A549 (cell line): ENCODE results near the gene PLCB4. TPM values are rescaled to one million over a fixed set of nuclear protein-coding genes. Genes with fewer than 3 reads are reported as not detected.

Source experiments
- ATAC-seq, 2 experiments: fragments of 200-7000 bp in 1 of 2; fragments of >200 bp in 1 of 2; cut with Nextera tagmentation in 1 of 2; cut with Tn5 transposase in 1 of 2; 3 replicates each; pipeline versions ENCODE4 v1.8.0 to v1.9.1; 2018 to 2020; ENCODE audit warnings: mild to moderate bottlenecking in 1 of 2, moderate library complexity in 1 of 2
- CTCF ChIA-PET: fragments of 300-600 bp; sonication (Branson Sonifier 250); formaldehyde crosslinking; extraction: SDS; loops from one replicate; lab custom pipeline; 2021; ENCODE audit warnings: antibody characterized with exemption, inconsistent platforms; lab: Yijun Ruan, JAX
- POLR2A ChIA-PET: fragments of 350-600 bp; formaldehyde crosslinking; extraction: SDS; loops from one replicate; lab custom pipeline; 2021; ENCODE audit warnings: antibody characterized with exemption, inconsistent platforms; lab: Yijun Ruan, JAX
- DNase-seq, 2 experiments: peaks; one replicate each; pipeline versions ENCODE4 v3.0.0 to v3.0.0-alpha.2; 2011 to 2016; ENCODE audit warnings: low read depth in 1 of 2, low spot score in 1 of 2
- FAIRE-seq: peaks from 2 replicates; lab custom pipeline; 2011; peaks lifted over from hg19 to GRCh38; lab: Jason Lieb, UNC
- H3K27ac ChIP-seq, 2 experiments: fragments of >200 bp; sonication (Bioruptor Twin); formaldehyde crosslinking; 3 replicates each; pipeline ENCODE4 v1.5.1; 2016 to 2017
- H3K4me1 ChIP-seq: fragments of >200 bp; sonication (Bioruptor Twin); formaldehyde crosslinking; 3 replicates; pipeline ENCODE4 v1.6.1; 2016
- H3K4me2 ChIP-seq: fragments of >200 bp; sonication (Bioruptor Twin); formaldehyde crosslinking; 3 replicates; pipeline ENCODE4 v1.6.1; 2016
- H3K4me3 ChIP-seq: fragments of >200 bp; sonication (Bioruptor Twin); formaldehyde crosslinking; 3 replicates; pipeline ENCODE4 v1.5.1; 2016
- H3K9me3 ChIP-seq: fragments of >200 bp; sonication (Bioruptor Twin); formaldehyde crosslinking; 3 replicates; pipeline ENCODE4 v1.6.1; 2016
- CEBPB ChIP-seq, 2 experiments: fragments of >200 bp in 1 of 2; sonication (Bioruptor Twin) in 1 of 2; formaldehyde crosslinking in 1 of 2; IDR thresholded peaks; 2 replicates each; pipeline ENCODE4 v1.6.1; 2012 to 2016
- CHD4 ChIP-seq: fragments of 200-600 bp; sonication (generic); IDR thresholded peaks from 2 replicates; pipeline ENCODE4 v1.6.1; 2016; ENCODE audit warnings: antibody characterized with exemption, mild to moderate bottlenecking, borderline replicate concordance
- EHMT2 ChIP-seq: fragments of 200-600 bp; sonication (generic); IDR thresholded peaks from 2 replicates; pipeline ENCODE4 v1.6.1; 2016; ENCODE audit warnings: antibody characterized with exemption, low read depth, mild to moderate bottlenecking, moderate library complexity
- EP300 ChIP-seq, 2 experiments: fragments of >200 bp; sonication (Bioruptor Twin); formaldehyde crosslinking; IDR thresholded peaks; 2 replicates in 1 of 2; 3 replicates in 1 of 2; pipeline ENCODE4 v1.6.1; 2016 to 2017
- GATA3 ChIP-seq: IDR thresholded peaks from 2 replicates; pipeline ENCODE4 v1.6.1; 2012; ENCODE audit warnings: borderline replicate concordance
- HEYL ChIP-seq: fragments of 250-450 bp; sonication (Bioruptor Pico); IDR thresholded peaks from 2 replicates; pipeline ENCODE4 v1.8.0; 2021; ENCODE audit warnings: mild to moderate bottlenecking, moderate library complexity
- HOXA7 ChIP-seq: fragments of 250-450 bp; sonication (Bioruptor Pico); IDR thresholded peaks from 2 replicates; pipeline ENCODE4 v1.5.0; 2020; ENCODE audit warnings: mild to moderate bottlenecking, moderate library complexity
- HOXB13 ChIP-seq: fragments of 250-450 bp; sonication (Bioruptor Pico); IDR thresholded peaks from 2 replicates; pipeline ENCODE4 v1.5.0; 2020; ENCODE audit warnings: low read depth, mild to moderate bottlenecking, moderate library complexity
- HOXB5 ChIP-seq: fragments of 250-450 bp; sonication (Bioruptor Pico); IDR thresholded peaks from 2 replicates; pipeline ENCODE4 v1.5.0; 2020; ENCODE audit warnings: mild to moderate bottlenecking, moderate library complexity
- JUN ChIP-seq, 2 experiments: fragments of >200 bp; sonication (Bioruptor Twin); formaldehyde crosslinking; IDR thresholded peaks; 2 replicates in 1 of 2; 3 replicates in 1 of 2; pipeline ENCODE4 v1.6.1; 2016 to 2017
- MAFK ChIP-seq: fragments of 450-650 bp; IDR thresholded peaks from 2 replicates; pipeline ENCODE4 v1.6.1; 2014; ENCODE audit not compliant: partially characterized antibody
- MYC ChIP-seq: IDR thresholded peaks from 2 replicates; pipeline ENCODE4 v1.6.1; 2012; ENCODE audit warnings: mild to moderate bottlenecking, inconsistent platforms, low read length, improper control_type of control experiment, borderline replicate concordance
- NFE2L2 ChIP-seq: fragments of 150-350 bp; conservative IDR thresholded peaks from 2 replicates; pipeline ENCODE4 v1.6.1; 2014; ENCODE audit warnings: low read length
- PHF8 ChIP-seq: fragments of 200-600 bp; sonication (generic); IDR thresholded peaks from 2 replicates; pipeline ENCODE4 v1.6.1; 2016; ENCODE audit warnings: low read depth, mild to moderate bottlenecking, antibody characterized with exemption, moderate library complexity, borderline replicate concordance
- POLR2A ChIP-seq: IDR thresholded peaks from 2 replicates; pipeline ENCODE4 v1.6.1; 2012; ENCODE audit warnings: mild to moderate bottlenecking, low read length
- RARB ChIP-seq: fragments of 250-450 bp; sonication (Bioruptor Pico); IDR thresholded peaks from 2 replicates; pipeline ENCODE4 v1.8.0; 2021; ENCODE audit warnings: mild to moderate bottlenecking, moderate library complexity
- RFX5 ChIP-seq: fragments of 450-650 bp; IDR thresholded peaks from 2 replicates; pipeline ENCODE4 v1.7.1; 2014; ENCODE audit warnings: antibody characterized with exemption, mild to moderate bottlenecking, moderate library complexity
- ZC3H11A ChIP-seq: fragments of 450-650 bp; IDR thresholded peaks from 2 replicates; pipeline ENCODE4 v1.6.1; 2014; ENCODE audit warnings: antibody characterized with exemption, mild to moderate bottlenecking
- WGBS: methylation state at CpG from one replicate; pipeline ENCODE4 v1.1.6; 2017; ENCODE audit errors: missing lambda C conversion rate; 5-methylcytosine and 5-hydroxymethylcytosine counted together
- polyA plus RNA-seq, 4 experiments: library from polyadenylated mRNA; depleted of rRNA in 3 of 4; stranded (reverse); fragments of >200 nt; fragmentation: RNase III in 1 of 4; extraction: RNeasy Plus Mini Kit Qiagen cat#74134 plus additional on column Dnase treatment in 1 of 4; gene quantifications; 2 replicates in 3 of 4; 3 replicates in 1 of 4; pipeline ENCODE4 v1.2.3, GENCODE V29; 2011 to 2017
- TF ChIP-seq, protein P1 (sequence below): fragments of 250-450 bp; sonication (Bioruptor Pico); IDR thresholded peaks from 2 replicates; pipeline ENCODE4 v1.5.0; 2021; ENCODE audit warnings: mild to moderate bottlenecking, moderate library complexity, borderline replicate concordance
- TF ChIP-seq, protein P2 (sequence below): fragments of >200 bp; sonication (Bioruptor Twin); formaldehyde crosslinking; IDR thresholded peaks from 2 replicates; pipeline ENCODE4 v1.6.1; 2016
- TF ChIP-seq, protein P3 (sequence below): IDR thresholded peaks from 2 replicates; pipeline ENCODE4 v1.6.1; 2012
- TF ChIP-seq, protein P4 (sequence below): fragments of 450-650 bp; IDR thresholded peaks from 2 replicates; pipeline ENCODE4 v1.6.1; 2014; ENCODE audit warnings: antibody characterized with exemption
- TF ChIP-seq, protein P5 (sequence below): fragments of 200-600 bp; sonication (generic); IDR thresholded peaks from 2 replicates; pipeline ENCODE4 v1.6.1; 2016; ENCODE audit warnings: antibody characterized with exemption, mild to moderate bottlenecking, moderate library complexity
- TF ChIP-seq, protein P6 (sequence below): fragments of 150-350 bp; IDR thresholded peaks from 2 replicates; pipeline ENCODE4 v1.6.1; 2014; ENCODE audit warnings: low read depth, mild to moderate bottlenecking, low read length

Gene PLCB4
- polyA plus RNA-seq, 2 of the 4 experiments (the other 2 are of a cell fraction): 17.1 to 32.1 TPM

DNA sequence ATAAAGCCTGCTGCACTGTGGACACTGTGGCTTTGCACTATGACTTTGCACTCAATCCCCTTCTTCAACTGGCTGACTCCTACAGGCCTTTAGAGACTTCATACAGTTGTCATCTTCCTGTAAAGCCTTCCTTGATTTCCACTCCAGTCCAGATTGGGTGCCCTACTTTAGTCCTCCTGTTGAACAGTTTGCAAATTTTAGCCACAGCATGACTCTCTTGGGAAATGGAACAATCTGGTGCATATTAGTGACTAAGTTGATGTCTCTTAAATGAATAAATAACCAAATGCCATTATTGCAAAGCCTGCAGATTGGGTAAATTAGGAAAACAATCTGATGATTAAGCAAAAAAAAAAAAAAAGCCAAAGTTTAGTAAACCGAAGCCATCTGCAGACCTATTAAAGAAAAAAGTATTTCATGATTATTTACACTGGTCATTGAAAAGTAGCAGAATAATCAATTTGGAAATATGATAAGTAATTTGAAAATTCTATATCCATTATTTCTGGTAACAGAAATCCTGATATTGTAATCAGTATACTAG, 12.6 kb downstream of the PLCB4 start:
- H3K9me3 ChIP-seq: no peaks in the 10 kb centered on the region
- no peak overlapping the region for H3K27ac ChIP-seq
- POLR2A ChIA-PET: no interaction called here
- 29% methylated on average over 1 of the region's 1 CpG for WGBS
- H3K4me1 ChIP-seq: peaks cover 10% of the 10 kb centered on the region; the same call in 1 of the 3 replicates
- H3K4me3 ChIP-seq: no peak overlapping the region
- H3K4me2 ChIP-seq: no peak overlapping the region
- DNase-seq (no peak), FAIRE-seq (no peak), ATAC-seq (no peak; a peak in 1 of 6 replicates)
- TF ChIP-seq MAFK (peak; percentile 83), ZC3H11A (no peak)
- CTCF ChIA-PET: interaction anchor here (1.0 to 1.6 kb wide), 4 partner anchors 9 to 278 kb away, joined by 3 to 7 read pairs (median 5); no protein-coding TSS in a partner anchor

DNA sequence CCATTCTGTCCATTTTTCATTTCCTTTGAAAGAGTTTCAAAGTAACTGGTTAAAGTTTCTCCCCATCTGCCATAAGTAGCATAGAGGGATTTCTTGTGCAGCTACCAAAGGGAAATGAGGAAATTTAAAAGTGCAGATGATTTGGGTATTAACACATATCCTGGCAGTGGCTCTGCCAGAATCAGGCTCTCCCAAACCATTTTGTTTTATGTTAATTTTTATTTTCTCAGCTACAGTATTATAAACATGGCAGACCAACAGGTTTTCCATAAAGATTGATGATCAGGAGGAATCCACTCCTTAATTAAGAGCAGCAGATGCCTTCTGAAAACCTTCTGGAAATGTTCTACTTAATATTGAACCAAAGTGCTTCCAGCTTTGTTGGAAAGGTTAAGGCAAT, 13.9 kb downstream of the PLCB4 start:
- no peak overlapping the region for H3K4me3 ChIP-seq
- peaks cover 14% of the 10 kb centered on the region for H3K4me1 ChIP-seq
- no peak overlapping the region for H3K4me2 ChIP-seq
- ATAC-seq (no peak), DNase-seq (no peak), FAIRE-seq (no peak)
- no peak overlapping the region for H3K27ac ChIP-seq
- POLR2A ChIA-PET: no interaction called here
- H3K9me3 ChIP-seq: no peaks in the 10 kb centered on the region
- CTCF ChIA-PET: interaction anchor here (0.9 to 1.0 kb wide), 2 partner anchors 10 to 63 kb away, joined by 3 to 5 read pairs; no protein-coding TSS in a partner anchor
- TF ChIP-seq, protein P1, sequence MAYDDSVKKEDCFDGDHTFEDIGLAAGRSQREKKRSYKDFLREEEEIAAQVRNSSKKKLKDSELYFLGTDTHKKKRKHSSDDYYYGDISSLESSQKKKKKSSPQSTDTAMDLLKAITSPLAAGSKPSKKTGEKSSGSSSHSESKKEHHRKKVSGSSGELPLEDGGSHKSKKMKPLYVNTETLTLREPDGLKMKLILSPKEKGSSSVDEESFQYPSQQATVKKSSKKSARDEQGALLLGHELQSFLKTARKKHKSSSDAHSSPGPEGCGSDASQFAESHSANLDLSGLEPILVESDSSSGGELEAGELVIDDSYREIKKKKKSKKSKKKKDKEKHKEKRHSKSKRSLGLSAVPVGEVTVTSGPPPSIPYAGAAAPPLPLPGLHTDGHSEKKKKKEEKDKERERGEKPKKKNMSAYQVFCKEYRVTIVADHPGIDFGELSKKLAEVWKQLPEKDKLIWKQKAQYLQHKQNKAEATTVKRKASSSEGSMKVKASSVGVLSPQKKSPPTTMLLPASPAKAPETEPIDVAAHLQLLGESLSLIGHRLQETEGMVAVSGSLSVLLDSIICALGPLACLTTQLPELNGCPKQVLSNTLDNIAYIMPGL (CRISPR knock-in tag): no peak
- TF ChIP-seq, protein P2, sequence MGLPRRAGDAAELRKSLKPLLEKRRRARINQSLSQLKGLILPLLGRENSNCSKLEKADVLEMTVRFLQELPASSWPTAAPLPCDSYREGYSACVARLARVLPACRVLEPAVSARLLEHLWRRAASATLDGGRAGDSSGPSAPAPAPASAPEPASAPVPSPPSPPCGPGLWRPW: no peak
- TF ChIP-seq PHF8: no peak
- no peak for TF ChIP-seq EP300 (IDR thresholded peaks at IDR 0.05)
- no peak for TF ChIP-seq HOXB13 (CRISPR knock-in tag)
- TF ChIP-seq, protein P3, sequence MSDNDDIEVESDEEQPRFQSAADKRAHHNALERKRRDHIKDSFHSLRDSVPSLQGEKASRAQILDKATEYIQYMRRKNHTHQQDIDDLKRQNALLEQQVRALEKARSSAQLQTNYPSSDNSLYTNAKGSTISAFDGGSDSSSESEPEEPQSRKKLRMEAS: no peak

DNA sequence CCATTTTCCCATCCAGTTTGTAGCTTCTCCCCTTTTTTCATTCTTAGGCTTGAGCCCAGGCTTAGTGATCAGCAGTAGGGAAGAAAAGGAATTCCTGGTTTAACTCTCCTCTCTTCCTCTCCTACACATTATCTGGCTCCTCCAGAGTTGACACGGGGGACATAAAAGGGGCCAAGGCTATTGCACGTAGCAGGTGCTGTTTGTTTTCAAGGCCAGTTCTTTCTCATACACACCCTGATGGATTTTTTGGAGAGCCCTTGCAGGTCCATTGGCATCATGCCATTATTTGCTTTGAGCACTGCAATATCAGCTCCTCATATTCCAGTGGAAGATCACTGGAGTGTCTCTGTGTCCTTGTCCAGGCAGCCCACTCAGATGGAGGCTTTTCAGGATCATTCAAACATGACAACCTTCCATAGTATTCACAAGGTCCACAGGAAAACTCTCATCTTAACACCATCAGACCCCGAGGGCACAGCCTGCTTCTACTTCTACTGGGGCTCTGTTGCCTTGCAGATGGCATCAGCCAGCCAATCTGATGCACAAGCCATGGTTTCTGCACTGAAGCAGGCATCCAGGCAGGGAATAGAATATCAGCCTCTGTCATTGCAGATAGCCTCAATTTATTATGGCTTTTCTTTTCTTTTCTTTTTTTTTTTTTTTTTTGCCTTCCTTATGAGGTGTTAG, 18.8 kb downstream of the PLCB4 start:
- DNase-seq (no peak), ATAC-seq (peak; percentile 40 to 54; a peak in 4 of 6 replicates), FAIRE-seq (no peak)
- no peak overlapping the region for H3K27ac ChIP-seq
- peaks cover 39% of the 10 kb centered on the region for H3K4me1 ChIP-seq
- no peak overlapping the region for H3K4me3 ChIP-seq
- WGBS: 58% methylated on average over 3 of the region's 3 CpGs
- peak overlapping the region; percentile 9; the same call in 1 of the 3 replicates for H3K4me2 ChIP-seq
- ChIA-PET POLR2A (no interaction called here), CTCF (interaction anchor here (0.6 to 0.7 kb wide), 2 partner anchors 18 to 272 kb away, joined by 3 read pairs; no protein-coding TSS in a partner anchor)
- no peaks in the 10 kb centered on the region for H3K9me3 ChIP-seq
- TF ChIP-seq HOXB5 (CRISPR knock-in tag) (no peak), CEBPB (IDR thresholded peaks at IDR 0.05) (no peak), NFE2L2 (no peak), HOXA7 (CRISPR knock-in tag) (no peak), HEYL (CRISPR knock-in tag) (no peak), EHMT2 (no peak), POLR2A (no peak), CHD4 (no peak), JUN (IDR thresholded peaks at IDR 0.05) (no peak), MYC (no peak), RFX5 (no peak), RARB (CRISPR knock-in tag) (no peak), GATA3 (no peak)
- TF ChIP-seq, protein P4, sequence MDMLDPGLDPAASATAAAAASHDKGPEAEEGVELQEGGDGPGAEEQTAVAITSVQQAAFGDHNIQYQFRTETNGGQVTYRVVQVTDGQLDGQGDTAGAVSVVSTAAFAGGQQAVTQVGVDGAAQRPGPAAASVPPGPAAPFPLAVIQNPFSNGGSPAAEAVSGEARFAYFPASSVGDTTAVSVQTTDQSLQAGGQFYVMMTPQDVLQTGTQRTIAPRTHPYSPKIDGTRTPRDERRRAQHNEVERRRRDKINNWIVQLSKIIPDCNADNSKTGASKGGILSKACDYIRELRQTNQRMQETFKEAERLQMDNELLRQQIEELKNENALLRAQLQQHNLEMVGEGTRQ: no peak
- TF ChIP-seq, protein P5, sequence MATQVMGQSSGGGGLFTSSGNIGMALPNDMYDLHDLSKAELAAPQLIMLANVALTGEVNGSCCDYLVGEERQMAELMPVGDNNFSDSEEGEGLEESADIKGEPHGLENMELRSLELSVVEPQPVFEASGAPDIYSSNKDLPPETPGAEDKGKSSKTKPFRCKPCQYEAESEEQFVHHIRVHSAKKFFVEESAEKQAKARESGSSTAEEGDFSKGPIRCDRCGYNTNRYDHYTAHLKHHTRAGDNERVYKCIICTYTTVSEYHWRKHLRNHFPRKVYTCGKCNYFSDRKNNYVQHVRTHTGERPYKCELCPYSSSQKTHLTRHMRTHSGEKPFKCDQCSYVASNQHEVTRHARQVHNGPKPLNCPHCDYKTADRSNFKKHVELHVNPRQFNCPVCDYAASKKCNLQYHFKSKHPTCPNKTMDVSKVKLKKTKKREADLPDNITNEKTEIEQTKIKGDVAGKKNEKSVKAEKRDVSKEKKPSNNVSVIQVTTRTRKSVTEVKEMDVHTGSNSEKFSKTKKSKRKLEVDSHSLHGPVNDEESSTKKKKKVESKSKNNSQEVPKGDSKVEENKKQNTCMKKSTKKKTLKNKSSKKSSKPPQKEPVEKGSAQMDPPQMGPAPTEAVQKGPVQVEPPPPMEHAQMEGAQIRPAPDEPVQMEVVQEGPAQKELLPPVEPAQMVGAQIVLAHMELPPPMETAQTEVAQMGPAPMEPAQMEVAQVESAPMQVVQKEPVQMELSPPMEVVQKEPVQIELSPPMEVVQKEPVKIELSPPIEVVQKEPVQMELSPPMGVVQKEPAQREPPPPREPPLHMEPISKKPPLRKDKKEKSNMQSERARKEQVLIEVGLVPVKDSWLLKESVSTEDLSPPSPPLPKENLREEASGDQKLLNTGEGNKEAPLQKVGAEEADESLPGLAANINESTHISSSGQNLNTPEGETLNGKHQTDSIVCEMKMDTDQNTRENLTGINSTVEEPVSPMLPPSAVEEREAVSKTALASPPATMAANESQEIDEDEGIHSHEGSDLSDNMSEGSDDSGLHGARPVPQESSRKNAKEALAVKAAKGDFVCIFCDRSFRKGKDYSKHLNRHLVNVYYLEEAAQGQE: no peak
- TF ChIP-seq, protein P2: no peak
- TF ChIP-seq, protein P6, sequence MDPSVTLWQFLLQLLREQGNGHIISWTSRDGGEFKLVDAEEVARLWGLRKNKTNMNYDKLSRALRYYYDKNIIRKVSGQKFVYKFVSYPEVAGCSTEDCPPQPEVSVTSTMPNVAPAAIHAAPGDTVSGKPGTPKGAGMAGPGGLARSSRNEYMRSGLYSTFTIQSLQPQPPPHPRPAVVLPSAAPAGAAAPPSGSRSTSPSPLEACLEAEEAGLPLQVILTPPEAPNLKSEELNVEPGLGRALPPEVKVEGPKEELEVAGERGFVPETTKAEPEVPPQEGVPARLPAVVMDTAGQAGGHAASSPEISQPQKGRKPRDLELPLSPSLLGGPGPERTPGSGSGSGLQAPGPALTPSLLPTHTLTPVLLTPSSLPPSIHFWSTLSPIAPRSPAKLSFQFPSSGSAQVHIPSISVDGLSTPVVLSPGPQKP: no peak
